H9 (cell line): ENCODE data around the gene UGT1A6. TPM values are rescaled to one million over a fixed set of nuclear protein-coding genes. Genes with fewer than 3 reads are reported as not detected.

ENCODE experiments used
- DNase-seq: peaks from one replicate; pipeline ENCODE4 v3.0.0-alpha.2; 2017
- H2AFZ ChIP-seq: one replicate; pipeline ENCODE4 v1.6.1; 2013; ENCODE audit warnings: mild to moderate bottlenecking, low read length, control low read depth, moderate library complexity
- H2AK5ac ChIP-seq: 2 replicates; pipeline ENCODE4 v1.6.1; 2013; ENCODE audit warnings: low read length, control low read depth, mixed read lengths; ENCODE audit not compliant: insufficient read length
- H2BK120ac ChIP-seq: one replicate; pipeline ENCODE4 v1.6.1; 2013; ENCODE audit warnings: low read depth, mild to moderate bottlenecking, low read length, control low read depth, inconsistent platforms; ENCODE audit not compliant: poor library complexity, severe bottlenecking
- H2BK12ac ChIP-seq: 2 replicates; pipeline ENCODE4 v1.6.1; 2013; ENCODE audit warnings: low read length, control low read depth, mixed read lengths, low read depth; ENCODE audit not compliant: insufficient read length
- H2BK15ac ChIP-seq: 2 replicates; pipeline ENCODE4 v1.6.1; 2013; ENCODE audit warnings: low read depth, low read length, control low read depth
- H2BK20ac ChIP-seq: one replicate; pipeline ENCODE4 v1.6.1; 2013; ENCODE audit warnings: low read depth, mild to moderate bottlenecking, low read length, control low read depth, inconsistent platforms; ENCODE audit not compliant: poor library complexity, severe bottlenecking
- H2BK5ac ChIP-seq: 2 replicates; pipeline ENCODE4 v1.6.1; 2013; ENCODE audit warnings: low read length, control low read depth, mixed read lengths; ENCODE audit not compliant: insufficient read length
- H3K14ac ChIP-seq: 2 replicates; pipeline ENCODE4 v1.6.1; 2013; ENCODE audit warnings: low read length, control low read depth; ENCODE audit not compliant: insufficient read depth
- H3K18ac ChIP-seq: 2 replicates; pipeline ENCODE4 v1.6.1; 2013; ENCODE audit warnings: low read depth, mild to moderate bottlenecking, mixed read lengths, low read length, control low read depth; ENCODE audit not compliant: insufficient read length
- H3K23ac ChIP-seq: 2 replicates; pipeline ENCODE4 v1.6.1; 2013; ENCODE audit warnings: low read length, control low read depth, mixed read lengths, low read depth; ENCODE audit not compliant: insufficient read length
- H3K23me2 ChIP-seq: 2 replicates; pipeline ENCODE4 v1.6.1; 2013; ENCODE audit warnings: low read depth, mild to moderate bottlenecking, mixed read lengths, low read length, control low read depth; ENCODE audit not compliant: insufficient read length, poor library complexity, severe bottlenecking
- H3K27ac ChIP-seq: 2 replicates; pipeline ENCODE4 v1.5.1; 2013; ENCODE audit warnings: low read length, control low read depth, mixed read lengths, low read depth; ENCODE audit not compliant: insufficient read length
- H3K27me3 ChIP-seq: 2 replicates; pipeline ENCODE4 v1.6.1; 2013; ENCODE audit warnings: low read length, control low read depth, inconsistent platforms; ENCODE audit not compliant: insufficient read depth
- H3K4ac ChIP-seq: 2 replicates; pipeline ENCODE4 v1.6.1; 2013; ENCODE audit warnings: low read depth, mild to moderate bottlenecking, control low read depth, inconsistent platforms, low read length, moderate library complexity
- H3K4me1 ChIP-seq: 2 replicates; pipeline ENCODE4 v1.6.1; 2013; ENCODE audit warnings: low read length, control low read depth, inconsistent platforms; ENCODE audit not compliant: insufficient read depth
- H3K4me2 ChIP-seq: 2 replicates; pipeline ENCODE4 v1.6.1; 2013; ENCODE audit warnings: low read length, control low read depth, mixed read lengths; ENCODE audit not compliant: insufficient read length, insufficient read depth
- H3K56ac ChIP-seq: 2 replicates; pipeline ENCODE4 v1.6.1; 2013; ENCODE audit warnings: low read depth, mild to moderate bottlenecking, mixed read lengths, low read length, control low read depth; ENCODE audit not compliant: insufficient read length
- H3K79me1 ChIP-seq: 2 replicates; pipeline ENCODE4 v1.6.1; 2013; ENCODE audit warnings: low read depth, mild to moderate bottlenecking, moderate library complexity, low read length, control low read depth, inconsistent platforms; ENCODE audit not compliant: insufficient read depth, poor library complexity, severe bottlenecking
- H3K79me2 ChIP-seq: 2 replicates; pipeline ENCODE4 v1.6.1; 2013; ENCODE audit warnings: low read length, control low read depth, inconsistent platforms; ENCODE audit not compliant: insufficient read depth
- H3K9ac ChIP-seq: 2 replicates; pipeline ENCODE4 v1.6.1; 2013; ENCODE audit warnings: low read length, control low read depth, mixed read lengths; ENCODE audit not compliant: insufficient read length; ENCODE audit errors: extremely low read depth
- H3K9me3 ChIP-seq: one replicate; pipeline ENCODE4 v1.6.1; 2013; ENCODE audit warnings: low read depth, low read length, inconsistent platforms; ENCODE audit not compliant: control insufficient read depth
- H3T11ph ChIP-seq: one replicate; pipeline ENCODE4 v1.6.1; 2013; ENCODE audit warnings: mild to moderate bottlenecking, low read length, control low read depth, inconsistent platforms
- H4K20me1 ChIP-seq: one replicate; pipeline ENCODE4 v1.6.1; 2013; ENCODE audit not compliant: control insufficient read depth, insufficient read length, insufficient read depth
- H4K5ac ChIP-seq: 2 replicates; pipeline ENCODE4 v1.6.1; 2013; ENCODE audit warnings: low read depth, mild to moderate bottlenecking, mixed read lengths, low read length, control low read depth; ENCODE audit not compliant: insufficient read length
- H4K8ac ChIP-seq: replicated peaks from 2 replicates; pipeline ENCODE4 v1.6.1; 2013; ENCODE audit warnings: low read length, control low read depth, mixed read lengths, low read depth; ENCODE audit not compliant: insufficient read length
- H4K91ac ChIP-seq: 2 replicates; pipeline ENCODE4 v1.6.1; 2013; ENCODE audit warnings: low read depth, mild to moderate bottlenecking, moderate library complexity, mixed read lengths, low read length, control low read depth; ENCODE audit not compliant: insufficient read length
- H3K27ac Mint-ChIP-seq, 3 experiments: 2 replicates in 2 of 3; 3 replicates in 1 of 3; pipeline ENCODE4 v1.8.0; 2020 to 2021; ENCODE audit warnings: mixed read lengths in 3 of 3, mild to moderate bottlenecking in 1 of 3, moderate library complexity in 1 of 3
- H3K27me3 Mint-ChIP-seq: 2 replicates; pipeline ENCODE4 v1.8.0; 2021; ENCODE audit warnings: low read depth, mild to moderate bottlenecking, moderate library complexity, mixed read lengths
- H3K36me3 Mint-ChIP-seq, 3 experiments: 2 replicates in 2 of 3; 3 replicates in 1 of 3; pipeline ENCODE4 v1.8.0; 2020 to 2021; ENCODE audit warnings: low read depth in 3 of 3, mixed read lengths in 3 of 3; ENCODE audit not compliant: insufficient read depth in 1 of 3
- H3K4me1 Mint-ChIP-seq, 2 experiments: 2 replicates each; pipeline ENCODE4 v1.8.0; 2020; ENCODE audit warnings: mixed read lengths in 2 of 2
- H3K4me3 Mint-ChIP-seq, 2 experiments: 2 replicates in 1 of 2; 3 replicates in 1 of 2; pipeline ENCODE4 v1.8.0; 2020 to 2021; ENCODE audit warnings: mild to moderate bottlenecking in 2 of 2, mixed read lengths in 2 of 2, moderate library complexity in 1 of 2
- H3K9me3 Mint-ChIP-seq, 2 experiments: 2 replicates in 1 of 2; 3 replicates in 1 of 2; pipeline ENCODE4 v1.8.0; 2020; ENCODE audit warnings: mild to moderate bottlenecking in 2 of 2, mixed read lengths in 2 of 2, moderate library complexity in 1 of 2
- WGBS: extraction: QIAGEN DNeasy Blood & Tissue Kit; methylation state at CpG from one replicate; pipeline ENCODE4 v1.1.7; 2013; ENCODE audit warnings: missing lambda C conversion rate, low lambda C conversion rate, mixed read lengths; ENCODE audit not compliant: insufficient read length; ENCODE audit errors: extremely low coverage; 5-methylcytosine and 5-hydroxymethylcytosine counted together
- total RNA-seq: library from RNA; stranded (reverse); gene quantifications from 2 replicates; pipeline ENCODE4 v1.2.1, GENCODE V29; 2021
- TF ChIP-seq, protein P1 (sequence below): fragments of 200-600 bp; sonication (generic); conservative IDR thresholded peaks from 3 replicates; pipeline ENCODE4 v1.8.0; 2021; ENCODE audit warnings: antibody characterized with exemption, mild to moderate bottlenecking

The UGT1A6 gene
- total RNA-seq, 1 experiment from 2014 or later: not detected

DNA sequence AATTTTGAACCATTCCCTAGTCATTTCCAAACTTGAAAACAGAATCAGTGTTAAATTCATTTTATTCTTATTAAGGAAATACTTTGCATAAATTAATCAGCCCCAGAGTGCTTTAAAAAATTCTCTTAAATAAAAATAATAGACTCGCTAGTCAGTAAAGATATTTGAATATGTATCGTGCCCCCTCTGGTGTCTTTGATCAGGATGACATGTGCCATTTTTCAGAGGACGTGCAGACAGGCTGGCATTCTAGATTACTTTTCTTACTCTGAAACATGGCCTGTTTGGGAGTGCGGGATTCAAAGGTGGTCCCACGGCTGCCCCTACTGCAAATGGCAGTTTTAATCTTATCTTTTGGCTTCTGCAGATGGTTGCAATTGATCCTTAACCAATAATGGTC lies 79.9 kb downstream of the UGT1A6 start:
- no peak overlapping the region for H3K9ac ChIP-seq
- H3K79me1 ChIP-seq: no peaks in the 10 kb centered on the region
- no peak overlapping the region for H4K91ac ChIP-seq
- no peak overlapping the region for H3K18ac ChIP-seq
- H3K23me2 ChIP-seq: no peaks in the 10 kb centered on the region
- no peak overlapping the region for H3K4me2 ChIP-seq
- Mint-ChIP-seq H3K36me3 (peaks cover 1 to 4% (median 3%) of the 10 kb centered on the region in 3 experiments; a peak in 4 of 7 replicates), H3K4me1 (peaks cover 5 to 6% of the 10 kb centered on the region in 2 experiments; a peak in 3 of 4 replicates), H3K9me3 (peaks cover 8 to 11% of the 10 kb centered on the region in 2 experiments; a peak in 4 of 5 replicates), H3K27me3 (no peaks in the 10 kb centered on the region), H3K27ac (no peak overlapping the region), H3K4me3 (no peak overlapping the region)
- H2AFZ ChIP-seq: no peak overlapping the region
- H3K4me1 ChIP-seq: peaks cover 2% of the 10 kb centered on the region; the same call in 1 of the 2 replicates
- H3K56ac ChIP-seq: no peak overlapping the region
- H2BK15ac ChIP-seq: no peak overlapping the region
- no peak overlapping the region for H2BK20ac ChIP-seq
- H3K79me2 ChIP-seq: no peaks in the 10 kb centered on the region
- peaks cover 4% of the 10 kb centered on the region for H3K9me3 ChIP-seq
- TF ChIP-seq, protein P1, sequence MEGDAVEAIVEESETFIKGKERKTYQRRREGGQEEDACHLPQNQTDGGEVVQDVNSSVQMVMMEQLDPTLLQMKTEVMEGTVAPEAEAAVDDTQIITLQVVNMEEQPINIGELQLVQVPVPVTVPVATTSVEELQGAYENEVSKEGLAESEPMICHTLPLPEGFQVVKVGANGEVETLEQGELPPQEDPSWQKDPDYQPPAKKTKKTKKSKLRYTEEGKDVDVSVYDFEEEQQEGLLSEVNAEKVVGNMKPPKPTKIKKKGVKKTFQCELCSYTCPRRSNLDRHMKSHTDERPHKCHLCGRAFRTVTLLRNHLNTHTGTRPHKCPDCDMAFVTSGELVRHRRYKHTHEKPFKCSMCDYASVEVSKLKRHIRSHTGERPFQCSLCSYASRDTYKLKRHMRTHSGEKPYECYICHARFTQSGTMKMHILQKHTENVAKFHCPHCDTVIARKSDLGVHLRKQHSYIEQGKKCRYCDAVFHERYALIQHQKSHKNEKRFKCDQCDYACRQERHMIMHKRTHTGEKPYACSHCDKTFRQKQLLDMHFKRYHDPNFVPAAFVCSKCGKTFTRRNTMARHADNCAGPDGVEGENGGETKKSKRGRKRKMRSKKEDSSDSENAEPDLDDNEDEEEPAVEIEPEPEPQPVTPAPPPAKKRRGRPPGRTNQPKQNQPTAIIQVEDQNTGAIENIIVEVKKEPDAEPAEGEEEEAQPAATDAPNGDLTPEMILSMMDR: no peak
- H2BK12ac ChIP-seq: no peak overlapping the region
- no peak overlapping the region for H2BK5ac ChIP-seq
- no peak overlapping the region for H2AK5ac ChIP-seq
- H4K5ac ChIP-seq: no peak overlapping the region
- no peak overlapping the region for H3K27ac ChIP-seq
- no peak for DNase-seq
- WGBS: no CpG with 5 or more reads among the region's 5 CpGs
- no peak overlapping the region for H2BK120ac ChIP-seq
- H3K23ac ChIP-seq: no peak overlapping the region
- no peak overlapping the region for H3K14ac ChIP-seq
- no peaks in the 10 kb centered on the region for H4K20me1 ChIP-seq
- H3T11ph ChIP-seq: no peak overlapping the region
- H3K27me3 ChIP-seq: no peaks in the 10 kb centered on the region
- no peak overlapping the region for H3K4ac ChIP-seq
- no peak overlapping the region for H4K8ac ChIP-seq
